GM23338 (cell line): ENCODE results near the gene HMGCS2. TPM values are rescaled to one million over a fixed set of nuclear protein-coding genes. Genes with fewer than 3 reads are reported as not detected.
A peak's percentile ranks its signal among the peaks of the same experiment; 100 is the strongest.

Experiments used
- ATAC-seq: fragments of 200-7000 bp; cut with Tn5 transposase; 3 replicates; pipeline ENCODE4 v1.9.1; 2020
- DNase-seq: peaks from one replicate; pipeline ENCODE4 v3.0.0-alpha.2; 2015; ENCODE audit warnings: low spot score
- H2AFZ ChIP-seq: fragments of 200-600 bp; sonication (generic); 2 replicates; pipeline ENCODE4 v1.8.0; 2016; ENCODE audit warnings: antibody characterized with exemption, mild to moderate bottlenecking, moderate library complexity
- H3F3A ChIP-seq: fragments of 200-600 bp; sonication (generic); replicated peaks from 2 replicates; pipeline ENCODE4 v1.8.0; 2017; ENCODE audit warnings: antibody characterized with exemption, mixed run types, low read depth
- H3K27ac ChIP-seq: fragments of 200-600 bp; sonication (generic); 2 replicates; pipeline ENCODE4 v1.6.1; 2016; ENCODE audit warnings: low read depth
- H3K27me3 ChIP-seq: fragments of 200-600 bp; sonication (generic); 2 replicates; pipeline ENCODE4 v1.8.0; 2016; ENCODE audit warnings: mild to moderate bottlenecking, mixed run types, moderate library complexity; ENCODE audit not compliant: insufficient read depth
- H3K36me3 ChIP-seq: fragments of 200-600 bp; sonication (generic); 2 replicates; pipeline ENCODE4 v1.8.0; 2016; ENCODE audit warnings: mild to moderate bottlenecking; ENCODE audit not compliant: insufficient read depth
- H3K4me1 ChIP-seq: fragments of 200-600 bp; sonication (generic); 2 replicates; pipeline ENCODE4 v1.8.0; 2016; ENCODE audit warnings: mild to moderate bottlenecking, moderate library complexity; ENCODE audit not compliant: insufficient read depth
- H3K4me2 ChIP-seq: fragments of 200-600 bp; sonication (generic); 2 replicates; pipeline ENCODE4 v1.7.1; 2017; ENCODE audit warnings: mixed run types
- H3K4me3 ChIP-seq: fragments of 200-600 bp; sonication (generic); 2 replicates; pipeline ENCODE4 v1.6.1; 2016; ENCODE audit warnings: mixed run types
- H3K79me2 ChIP-seq: fragments of 200-600 bp; sonication (generic); replicated peaks from 2 replicates; pipeline ENCODE4 v1.8.0; 2017; ENCODE audit warnings: mild to moderate bottlenecking; ENCODE audit not compliant: insufficient read depth
- H3K9me2 ChIP-seq: fragments of 200-600 bp; sonication (generic); 2 replicates; pipeline ENCODE4 v1.8.0; 2017; ENCODE audit not compliant: insufficient read depth
- H4K20me1 ChIP-seq: fragments of 200-600 bp; sonication (generic); replicated peaks from 2 replicates; pipeline ENCODE4 v1.8.0; 2017; ENCODE audit warnings: mild to moderate bottlenecking; ENCODE audit not compliant: insufficient read depth
- H3K27ac Mint-ChIP-seq: 2 replicates; pipeline ENCODE4 v1.8.0; 2020; ENCODE audit warnings: inconsistent platforms, mild to moderate bottlenecking, moderate library complexity, mixed read lengths
- H3K27me3 Mint-ChIP-seq: 3 replicates; pipeline ENCODE4 v1.8.0; 2022; ENCODE audit warnings: low read depth, mild to moderate bottlenecking, moderate library complexity, mixed read lengths, inconsistent platforms; ENCODE audit not compliant: insufficient read depth, poor library complexity
- H3K36me3 Mint-ChIP-seq: 3 replicates; pipeline ENCODE4 v1.8.0; 2021; ENCODE audit warnings: low read depth, mild to moderate bottlenecking, inconsistent platforms, moderate library complexity, mixed read lengths
- H3K4me1 Mint-ChIP-seq: 3 replicates; pipeline ENCODE4 v1.8.0; 2020; ENCODE audit warnings: mild to moderate bottlenecking, inconsistent platforms, mixed read lengths
- H3K4me3 Mint-ChIP-seq: 3 replicates; pipeline ENCODE4 v1.8.0; 2021; ENCODE audit warnings: moderate library complexity, mild to moderate bottlenecking, inconsistent platforms, mixed read lengths
- H3K9me3 Mint-ChIP-seq: 3 replicates; pipeline ENCODE4 v1.8.0; 2020; ENCODE audit warnings: moderate library complexity, mild to moderate bottlenecking, inconsistent platforms, mixed read lengths
- CREB1 ChIP-seq: fragments of 250-450 bp; sonication (Bioruptor Pico); IDR thresholded peaks from 2 replicates; pipeline ENCODE4 v1.5.0; 2020; ENCODE audit warnings: low read depth, mild to moderate bottlenecking, moderate library complexity
- EZH2 ChIP-seq: fragments of 200-600 bp; sonication (generic); IDR thresholded peaks from one replicate; pipeline ENCODE4 v1.8.0; 2017; ENCODE audit warnings: antibody characterized with exemption, mild to moderate bottlenecking, low read depth; ENCODE audit not compliant: unreplicated experiment
- EZH2phosphoT487 ChIP-seq: fragments of 200-600 bp; sonication (generic); IDR thresholded peaks from one replicate; pipeline ENCODE4 v1.8.1; 2018; ENCODE audit warnings: antibody characterized with exemption; ENCODE audit not compliant: unreplicated experiment
- JUNB ChIP-seq: IDR thresholded peaks from one replicate; pipeline ENCODE4 v1.6.1; 2016; ENCODE audit warnings: antibody characterized with exemption; ENCODE audit not compliant: unreplicated experiment
- NANOG ChIP-seq: IDR thresholded peaks from 2 replicates; pipeline ENCODE4 v1.6.1; 2016; ENCODE audit warnings: antibody characterized with exemption, borderline replicate concordance
- POLR2AphosphoS5 ChIP-seq: IDR thresholded peaks from 2 replicates; pipeline ENCODE4 v1.6.1; 2016; ENCODE audit warnings: antibody characterized with exemption, low read depth
- ZNF114 ChIP-seq: fragments of 250-450 bp; sonication (Bioruptor Pico); IDR thresholded peaks from 2 replicates; pipeline ENCODE4 v1.5.0; 2020; ENCODE audit warnings: mild to moderate bottlenecking, moderate library complexity
- ZNF331 ChIP-seq: fragments of 250-450 bp; sonication (Bioruptor Pico); IDR thresholded peaks from 2 replicates; pipeline ENCODE4 v1.5.0; 2020; ENCODE audit warnings: low read depth, mild to moderate bottlenecking, moderate library complexity
- polyA plus RNA-seq: library from polyadenylated mRNA; unstranded; fragments of >200 nt; fragmentation: Nextera tagmentation; extraction: Ambion mirVana; gene quantifications from 2 replicates; pipeline ENCODE4 v1.2.1, GENCODE V29; 2016
- total RNA-seq: library from RNA; depleted of rRNA; stranded (reverse); fragments of >200 nt; shearing (Covaris generic); gene quantifications from 2 replicates; pipeline ENCODE4 v1.2.3, GENCODE V29; 2014
- TF ChIP-seq, protein P1 (sequence below): IDR thresholded peaks from 2 replicates; pipeline ENCODE4 v1.6.1; 2016; ENCODE audit warnings: antibody characterized with exemption
- TF ChIP-seq, protein P2 (sequence below), 2 experiments: fragments of 200-600 bp in 1 of 2; sonication (generic) in 1 of 2; conservative IDR thresholded peaks; 2 replicates each; pipeline versions ENCODE4 v1.5.1 to v1.6.1; 2016 to 2017; ENCODE audit warnings: antibody characterized with exemption in 2 of 2, low read depth in 2 of 2, mild to moderate bottlenecking in 2 of 2, moderate library complexity in 1 of 2

HMGCS2 gene
- total and polyA plus RNA-seq, 2 experiments from 2014 or later = not detected

DNA sequence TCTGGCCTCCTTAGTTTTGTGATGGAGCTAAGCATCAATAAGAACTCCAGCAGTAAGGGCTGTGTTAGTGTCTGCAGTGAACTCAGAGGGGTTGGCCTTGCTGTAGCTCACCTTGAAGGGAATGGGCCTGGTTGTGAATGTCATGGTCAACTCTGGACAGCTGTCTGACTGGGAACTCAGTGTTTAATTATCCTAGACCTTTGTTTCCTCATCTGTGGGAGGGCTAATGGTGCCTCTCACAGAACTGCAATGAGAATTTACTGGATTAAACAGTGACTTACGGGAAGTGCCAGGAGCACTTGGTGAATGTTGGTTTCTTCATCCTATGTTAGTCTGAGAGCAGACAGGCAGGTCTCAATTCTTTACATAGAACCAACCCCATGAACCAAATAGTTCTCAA, 23.7 kb downstream of the HMGCS2 start (continued):
- TF ChIP-seq, protein P1, sequence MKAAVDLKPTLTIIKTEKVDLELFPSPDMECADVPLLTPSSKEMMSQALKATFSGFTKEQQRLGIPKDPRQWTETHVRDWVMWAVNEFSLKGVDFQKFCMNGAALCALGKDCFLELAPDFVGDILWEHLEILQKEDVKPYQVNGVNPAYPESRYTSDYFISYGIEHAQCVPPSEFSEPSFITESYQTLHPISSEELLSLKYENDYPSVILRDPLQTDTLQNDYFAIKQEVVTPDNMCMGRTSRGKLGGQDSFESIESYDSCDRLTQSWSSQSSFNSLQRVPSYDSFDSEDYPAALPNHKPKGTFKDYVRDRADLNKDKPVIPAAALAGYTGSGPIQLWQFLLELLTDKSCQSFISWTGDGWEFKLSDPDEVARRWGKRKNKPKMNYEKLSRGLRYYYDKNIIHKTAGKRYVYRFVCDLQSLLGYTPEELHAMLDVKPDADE = no peak
- TF ChIP-seq NANOG = no peak
- no peak for TF ChIP-seq EZH2
- TF ChIP-seq EZH2phosphoT487 = no peak
- TF ChIP-seq, protein P2, sequence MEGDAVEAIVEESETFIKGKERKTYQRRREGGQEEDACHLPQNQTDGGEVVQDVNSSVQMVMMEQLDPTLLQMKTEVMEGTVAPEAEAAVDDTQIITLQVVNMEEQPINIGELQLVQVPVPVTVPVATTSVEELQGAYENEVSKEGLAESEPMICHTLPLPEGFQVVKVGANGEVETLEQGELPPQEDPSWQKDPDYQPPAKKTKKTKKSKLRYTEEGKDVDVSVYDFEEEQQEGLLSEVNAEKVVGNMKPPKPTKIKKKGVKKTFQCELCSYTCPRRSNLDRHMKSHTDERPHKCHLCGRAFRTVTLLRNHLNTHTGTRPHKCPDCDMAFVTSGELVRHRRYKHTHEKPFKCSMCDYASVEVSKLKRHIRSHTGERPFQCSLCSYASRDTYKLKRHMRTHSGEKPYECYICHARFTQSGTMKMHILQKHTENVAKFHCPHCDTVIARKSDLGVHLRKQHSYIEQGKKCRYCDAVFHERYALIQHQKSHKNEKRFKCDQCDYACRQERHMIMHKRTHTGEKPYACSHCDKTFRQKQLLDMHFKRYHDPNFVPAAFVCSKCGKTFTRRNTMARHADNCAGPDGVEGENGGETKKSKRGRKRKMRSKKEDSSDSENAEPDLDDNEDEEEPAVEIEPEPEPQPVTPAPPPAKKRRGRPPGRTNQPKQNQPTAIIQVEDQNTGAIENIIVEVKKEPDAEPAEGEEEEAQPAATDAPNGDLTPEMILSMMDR (conservative IDR thresholded peaks at IDR 0.05; ENCODE audit: low read depth in 2 of 2) = no peak
- no peak for TF ChIP-seq ZNF114 (CRISPR knock-in tag)
- TF ChIP-seq ZNF331 (CRISPR knock-in tag) = no peak
- no peak for TF ChIP-seq JUNB

DNA sequence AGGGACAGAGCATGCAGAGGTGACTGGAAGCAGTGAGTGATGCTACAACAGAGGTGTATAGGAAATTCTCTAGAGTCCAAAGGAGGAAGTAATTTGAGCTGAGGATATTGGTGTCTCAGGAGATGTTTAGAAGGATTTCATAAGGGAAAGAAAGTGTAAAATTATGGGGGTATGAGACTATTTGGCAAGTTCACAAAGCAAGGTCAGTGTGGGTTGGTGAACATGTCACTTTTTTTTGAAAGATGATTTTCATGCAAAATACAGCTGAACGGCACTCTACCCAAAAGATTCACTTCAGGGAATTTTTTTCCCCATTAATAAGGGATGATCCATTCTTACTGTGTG, 24.1 kb downstream of the HMGCS2 start:
- Mint-ChIP-seq H3K9me3 (no peaks in the 10 kb centered on the region), H3K4me1 (peaks cover 42% of the 10 kb centered on the region), H3K36me3 (peaks cover 55% of the 10 kb centered on the region), H3K27ac (peak overlapping the region; percentile 4; the same call in 1 of the 2 replicates), H3K4me3 (no peak overlapping the region; the same call in 2 of the 3 replicates), H3K27me3 (peaks cover 16% of the 10 kb centered on the region)
- no peak overlapping the region for H3K4me2 ChIP-seq
- TF ChIP-seq POLR2AphosphoS5 (peak; percentile 39; the same call in 1 of the 2 replicates), CREB1 (CRISPR knock-in tag) (no peak)
- peaks cover 12% of the 10 kb centered on the region for H3K36me3 ChIP-seq
- ATAC-seq (no peak), DNase-seq (no peak)
- peaks cover 5% of the 10 kb centered on the region for H4K20me1 ChIP-seq
- H3K4me1 ChIP-seq = peaks cover 23% of the 10 kb centered on the region
- H3K4me3 ChIP-seq = no peak overlapping the region
- peaks cover 38% of the 10 kb centered on the region for H3F3A ChIP-seq
- H3K79me2 ChIP-seq = no peaks in the 10 kb centered on the region
- no peaks in the 10 kb centered on the region for H3K9me2 ChIP-seq
- H3K27ac ChIP-seq = 0 out of 2 replicates have a peak overlapping the region, but pooled peaks have one; percentile 4
- no peak overlapping the region for H2AFZ ChIP-seq
- H3K27me3 ChIP-seq = no peaks in the 10 kb centered on the region

DNA sequence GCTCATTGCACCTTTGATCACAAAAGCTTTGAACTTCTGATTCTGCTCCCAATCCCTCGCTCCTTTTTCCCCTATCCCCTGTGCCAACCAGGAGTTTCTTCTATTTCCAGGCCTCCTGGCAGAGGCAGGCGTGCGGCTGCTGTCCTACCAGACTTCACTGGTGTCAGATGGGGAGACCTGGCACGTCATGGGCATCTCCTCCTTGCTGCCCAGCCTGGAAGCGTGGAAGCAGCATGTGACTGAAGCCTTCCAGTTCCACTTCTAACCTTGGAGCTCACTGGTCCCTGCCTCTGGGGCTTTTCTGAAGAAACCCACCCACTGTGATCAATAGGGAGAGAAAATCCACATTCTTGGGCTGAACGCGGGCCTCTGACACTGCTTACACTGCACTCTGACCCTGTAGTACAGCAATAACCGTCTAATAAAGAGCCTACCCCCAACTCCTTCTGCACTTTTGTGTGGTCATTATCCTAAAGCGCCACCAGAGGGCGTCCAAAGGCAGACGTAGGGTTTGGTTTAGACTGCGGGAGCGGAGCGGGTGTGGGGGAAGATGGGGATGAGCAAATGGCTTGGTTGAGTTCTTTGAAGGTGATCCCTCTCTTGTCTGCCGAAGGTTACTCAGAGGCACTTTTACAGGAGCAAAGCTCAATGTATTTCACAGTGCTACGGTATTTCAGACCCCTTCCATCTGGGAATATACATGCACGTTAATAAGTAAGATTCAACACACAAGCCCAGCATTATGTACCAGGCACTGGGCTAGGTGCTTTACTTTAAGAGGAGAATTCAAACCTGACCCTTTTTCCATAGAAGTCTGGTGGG, 24.7 kb downstream of the HMGCS2 start:
- peak overlapping the region; percentile 78 for H3K27ac Mint-ChIP-seq
- Histone ChIP-seq H2AFZ (no peak overlapping the region), H3K4me2 (no peak overlapping the region), H3K36me3 (peaks cover 17% of the 10 kb centered on the region), H4K20me1 (peaks cover 7% of the 10 kb centered on the region), H3K27ac (peak overlapping the region; percentile 75; the same call in 1 of the 2 replicates), H3K79me2 (no peaks in the 10 kb centered on the region), H3F3A (peaks cover 38% of the 10 kb centered on the region), H3K27me3 (no peaks in the 10 kb centered on the region), H3K4me3 (no peak overlapping the region), H3K4me1 (peaks cover 23% of the 10 kb centered on the region), H3K9me2 (no peaks in the 10 kb centered on the region)
- DNase-seq = peak; percentile 92
- peaks cover 19% of the 10 kb centered on the region for H3K27me3 Mint-ChIP-seq
- peak; percentile 67 for ATAC-seq
- peaks cover 61% of the 10 kb centered on the region for H3K36me3 Mint-ChIP-seq
- no peak overlapping the region; the same call in 2 of the 3 replicates for H3K4me3 Mint-ChIP-seq
- H3K9me3 Mint-ChIP-seq = no peaks in the 10 kb centered on the region
- H3K4me1 Mint-ChIP-seq = peaks cover 41% of the 10 kb centered on the region
- no peak for TF ChIP-seq ZNF114 (CRISPR knock-in tag)
- no peak for TF ChIP-seq NANOG
- TF ChIP-seq, protein P2 (conservative IDR thresholded peaks at IDR 0.05; ENCODE audit: low read depth in 2 of 2) = peak; percentile 92 to 97
- 0 out of 2 replicates have a peak, but pooled peaks have one; percentile 9 for TF ChIP-seq POLR2AphosphoS5
